H1 (cell line): ENCODE measurements around the gene NDUFV1. TPM values are rescaled to one million over a fixed set of nuclear protein-coding genes. Genes with fewer than 3 reads are reported as not detected.

ENCODE experiments used
- CTBP2 ChIP-seq: IDR thresholded peaks from 2 replicates; pipeline ENCODE4 v1.7.0; 2011; ENCODE audit warnings: borderline replicate concordance, mild to moderate bottlenecking, moderate library complexity, mixed read lengths, low read length; ENCODE audit not compliant: insufficient read depth, insufficient read length
- FOSL1 ChIP-seq: IDR thresholded peaks from 2 replicates; pipeline ENCODE4 v1.6.1; 2011; ENCODE audit warnings: mild to moderate bottlenecking, low read depth, low read length, moderate library complexity; ENCODE audit not compliant: insufficient read depth
- SIX5 ChIP-seq: IDR thresholded peaks from 2 replicates; pipeline ENCODE4 v1.6.1; 2011; ENCODE audit warnings: mild to moderate bottlenecking, low read depth, low read length
- polyA plus RNA-seq, 7 experiments: library from polyadenylated mRNA; depleted of rRNA in 3 of 7; stranded (reverse) in 5 of 7; unstranded in 2 of 7; fragments of >200 nt in 5 of 7; fragments of 200-250 nt in 2 of 7; gene quantifications; 1 replicate in 5 of 7; 2 replicates in 1 of 7; 4 replicates in 1 of 7; pipeline versions ENCODE4 v1.2.1 to v1.2.3, GENCODE V29; 2011 to 2013; ENCODE audit warnings: missing spikeins in 2 of 7, mixed read lengths in 2 of 7
- total RNA-seq: library from RNA; stranded (reverse); fragmentation: NEBNext Ultra II Directional; extraction: Animal tissue kit (Norgen Biotek cat#: 25700); gene quantifications from 2 replicates; pipeline ENCODE4 v1.2.1, GENCODE V29; 2021

Gene NDUFV1
- total and polyA plus RNA-seq, 2 of the 8 experiments (the other 6 are each of a cell fraction or from before 2014, with no cell fraction given) = 125 to 131 TPM

DNA sequence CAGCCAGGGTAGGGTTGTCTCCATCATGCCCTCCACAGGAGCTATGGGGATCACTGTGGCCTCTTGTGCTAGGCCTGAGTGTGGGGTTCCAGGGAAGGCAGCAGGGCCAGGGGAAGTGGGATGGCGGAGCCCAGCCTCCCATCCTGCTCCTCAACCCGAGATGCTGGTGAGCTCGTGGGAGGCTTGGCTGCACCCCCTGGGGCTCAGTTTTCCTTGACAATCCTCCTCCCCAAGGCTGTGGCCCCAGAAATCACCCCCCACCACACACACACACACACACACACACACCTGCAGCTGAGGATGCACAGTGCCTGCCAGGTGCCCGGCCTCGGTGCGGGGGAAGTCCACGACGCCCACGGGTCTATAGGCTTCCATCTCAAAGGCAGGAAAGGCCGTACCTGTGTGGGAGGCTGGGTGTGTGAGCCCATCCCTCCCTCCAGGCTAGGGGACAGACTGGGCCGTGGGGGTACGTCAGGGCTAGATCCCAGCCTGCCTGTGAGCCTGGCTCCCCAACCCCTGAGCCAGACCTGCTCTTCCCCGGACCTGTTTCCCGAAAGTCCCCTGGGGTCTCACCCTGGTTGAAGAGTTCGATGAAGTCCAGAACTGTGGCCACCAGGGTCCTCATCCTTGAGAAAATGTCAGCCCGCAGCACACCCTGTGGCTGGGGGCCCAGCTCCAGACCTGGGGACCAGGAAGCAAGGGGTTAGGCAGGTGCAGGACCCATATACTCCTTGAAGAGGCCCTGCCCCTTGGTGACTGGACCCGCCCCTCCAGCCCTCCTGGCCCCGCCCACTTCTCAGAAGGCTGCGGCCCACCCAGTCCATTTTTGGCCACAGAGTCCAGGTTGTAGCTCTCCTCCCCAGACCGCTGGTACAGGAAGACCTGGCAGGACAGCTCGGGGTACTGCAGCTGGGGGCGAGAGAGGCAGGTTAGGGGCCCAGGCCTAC lies 38.0 kb downstream of the NDUFV1 start (continued):
- TF ChIP-seq CTBP2 (no peak), SIX5 (no peak), FOSL1 (no peak)
